Activated naive CD8-positive, alpha-beta T cell treated with anti-CD3 and anti-CD28 coated beads, Interleukin-2, amount 50 U/mL, for 16 hours (primary cell): ENCODE results near the gene TMOD1.
"Not testable (repeated sequence)": the region's sequence is repeated elsewhere in the genome, so short reads cannot be mapped to it uniquely, and the experiment has no call there.

Experiments used
- DNase-seq: peaks from one replicate; pipeline ENCODE4 v3.0.0-alpha.2; 2020; ENCODE audit warnings: low read depth, low spot score

Gene TMOD1

GRCh38 chr9:97498846-97499245 lies 2.6 kb upstream of the TMOD1 start:
- not testable (repeated sequence) for DNase-seq

- DNase-seq = no peak
Observed at GRCh38 chr9:97500263-97500662, 1.2 kb upstream of the TMOD1 start.

GRCh38 chr9:97500765-97501176 lies 695 bp upstream of the TMOD1 start:
- DNase-seq = no peak

GRCh38 chr9:97501972-97502221 lies 431 bp downstream of the TMOD1 start:
- no peak for DNase-seq

GRCh38 chr9:97502222-97502983 lies 937 bp downstream of the TMOD1 start:
- DNase-seq = no peak

GRCh38 chr9:97502984-97503861 lies 1.8 kb downstream of the TMOD1 start:
- no peak for DNase-seq

GRCh38 chr9:97503862-97504210 lies 2.4 kb downstream of the TMOD1 start:
- DNase-seq = no peak

- no peak for DNase-seq
Observed at GRCh38 chr9:97504381-97505216, 3.1 kb downstream of the TMOD1 start.

GRCh38 chr9:97505845-97506244 lies 4.4 kb downstream of the TMOD1 start:
- no peak for DNase-seq

- DNase-seq = no peak
Observed at GRCh38 chr9:97506306-97506705, 4.8 kb downstream of the TMOD1 start.

GRCh38 chr9:97506787-97507186 lies 5.3 kb downstream of the TMOD1 start:
- DNase-seq = no peak

GRCh38 chr9:97507428-97507984 lies 6.0 kb downstream of the TMOD1 start:
- no peak for DNase-seq

- no peak for DNase-seq
Observed at GRCh38 chr9:97508852-97509251, 7.4 kb downstream of the TMOD1 start.

GRCh38 chr9:97510797-97511654 lies 9.6 kb downstream of the TMOD1 start:
- DNase-seq = no peak

GRCh38 chr9:97511655-97512427 lies 10.4 kb downstream of the TMOD1 start:
- no peak for DNase-seq

- DNase-seq = no peak
Observed at GRCh38 chr9:97512966-97513560, 11.6 kb downstream of the TMOD1 start.

- DNase-seq = no peak
Observed at GRCh38 chr9:97514531-97514930, 13.1 kb downstream of the TMOD1 start.

GRCh38 chr9:97515662-97516061 lies 14.2 kb downstream of the TMOD1 start:
- DNase-seq = no peak

- DNase-seq = no peak
Observed at GRCh38 chr9:97516111-97516510, 14.6 kb downstream of the TMOD1 start.
